Coronary artery (tissue), 2 donors: ENCODE results near the gene SPPL3.

Experiments used
- DNase-seq: peaks from one replicate; pipeline ENCODE4 v3.0.0-alpha.2; 2017; ENCODE audit warnings: low spot score
- H3K27ac ChIP-seq, 2 donors: fragments of 200-600 bp; sonication (generic); one replicate each; pipeline ENCODE4 v1.5.1; 2016 to 2019
- H3K4me3 ChIP-seq: fragments of 200-600 bp; sonication (generic); 2 replicates; pipeline ENCODE4 v1.5.1; 2016; ENCODE audit warnings: mild to moderate bottlenecking, moderate library complexity
- CTCF ChIP-seq: fragments of 200-600 bp; sonication (generic); IDR thresholded peaks from one replicate; pipeline ENCODE4 v1.5.1; 2019; ENCODE audit warnings: antibody characterized with exemption

Gene SPPL3

GRCh38 chr12:120814903-120815429, 89.2 kb downstream of the SPPL3 start:
- H3K27ac ChIP-seq: no peak overlapping the region
- no peak for DNase-seq
- no peak for TF ChIP-seq CTCF

GRCh38 chr12:120814203-120814902, 89.8 kb downstream of the SPPL3 start:
- Histone ChIP-seq H3K4me3 (no peak overlapping the region), H3K27ac (no peak overlapping the region)
- TF ChIP-seq CTCF: no peak
- no peak for DNase-seq

More at GRCh38 chr12:120814903-120815429, 89.2 kb downstream of the SPPL3 start:
- no peak overlapping the region for H3K4me3 ChIP-seq

- TF ChIP-seq CTCF: no peak
- Histone ChIP-seq H3K27ac (no peak overlapping the region), H3K4me3 (no peak overlapping the region)
- DNase-seq: no peak
These were observed 90.5 kb downstream of the SPPL3 start for GRCh38 chr12:120813588-120814153.

GRCh38 chr12:120810021-120810420, 94.1 kb downstream of the SPPL3 start:
- no peak overlapping the region for H3K4me3 ChIP-seq
- no peak for TF ChIP-seq CTCF
- no peak for DNase-seq
- no peak overlapping the region for H3K27ac ChIP-seq

- Histone ChIP-seq H3K27ac (no peak overlapping the region), H3K4me3 (no peak overlapping the region)
- TF ChIP-seq CTCF: no peak
- no peak for DNase-seq
These were observed 99.7 kb downstream of the SPPL3 start for GRCh38 chr12:120804428-120804827.

- Histone ChIP-seq H3K4me3 (no peak overlapping the region), H3K27ac (no peak overlapping the region)
- no peak for DNase-seq
- TF ChIP-seq CTCF: no peak
These were observed 103.0 kb downstream of the SPPL3 start for GRCh38 chr12:120801146-120801545.

GRCh38 chr12:120800665-120801064, 103.5 kb downstream of the SPPL3 start:
- DNase-seq: no peak
- Histone ChIP-seq H3K27ac (no peak overlapping the region), H3K4me3 (no peak overlapping the region)
- no peak for TF ChIP-seq CTCF
